Forelimb muscle (tissue), 1 donor: ENCODE measurements around the gene CST7. TPM values are rescaled to one million over a fixed set of nuclear protein-coding genes. Genes with fewer than 3 reads are reported as not detected.

Experiments used
- DNase-seq: peaks from one replicate; pipeline ENCODE4 v3.0.0-alpha.2; 2013; ENCODE audit warnings: low read depth
- polyA plus RNA-seq: library from polyadenylated mRNA; unstranded; fragments of 120-200 nt; gene quantifications from one replicate; pipeline ENCODE4 v1.2.1, GENCODE V29; 2013; ENCODE audit not compliant: insufficient read length

Gene CST7
- polyA plus RNA-seq, 1 donor, result 0.70 TPM

GRCh38 chr20:24964506-24964840, 15.4 kb downstream of the CST7 start:
- DNase-seq, result peak; percentile 69

- no peak for DNase-seq
Observed at GRCh38 chr20:24965065-24965919, 16.2 kb downstream of the CST7 start.

GRCh38 chr20:24966317-24967012, 17.4 kb downstream of the CST7 start:
- DNase-seq, result no peak

GRCh38 chr20:24968278-24968800, 19.3 kb downstream of the CST7 start:
- no peak for DNase-seq

GRCh38 chr20:24969186-24970029, 20.3 kb downstream of the CST7 start:
- DNase-seq, result no peak

- no peak for DNase-seq
Observed at GRCh38 chr20:24970030-24970553, 21.0 kb downstream of the CST7 start.

- DNase-seq, result no peak
Observed at GRCh38 chr20:24970754-24971153, 21.7 kb downstream of the CST7 start.

GRCh38 chr20:24971376-24972101, 22.5 kb downstream of the CST7 start:
- DNase-seq, result no peak

GRCh38 chr20:24972341-24972740, 23.3 kb downstream of the CST7 start:
- no peak for DNase-seq

GRCh38 chr20:24977336-24977735, 28.3 kb downstream of the CST7 start:
- DNase-seq, result no peak

- no peak for DNase-seq
Observed at GRCh38 chr20:24977797-24978196, 28.7 kb downstream of the CST7 start.

- no peak for DNase-seq
Observed at GRCh38 chr20:24978513-24978912, 29.4 kb downstream of the CST7 start.

- no peak for DNase-seq
Observed at GRCh38 chr20:24979036-24979960, 30.2 kb downstream of the CST7 start.

- no peak for DNase-seq
Observed at GRCh38 chr20:24980291-24981053, 31.4 kb downstream of the CST7 start.

- no peak for DNase-seq
Observed at GRCh38 chr20:24981282-24981681, 32.2 kb downstream of the CST7 start.

- no peak for DNase-seq
Observed at GRCh38 chr20:24981790-24982189, 32.7 kb downstream of the CST7 start.

GRCh38 chr20:24983896-24984295, 34.8 kb downstream of the CST7 start:
- DNase-seq, result no peak

GRCh38 chr20:24984961-24985640, 36.0 kb downstream of the CST7 start:
- no peak for DNase-seq

- DNase-seq, result no peak
Observed at GRCh38 chr20:24985802-24986201, 36.7 kb downstream of the CST7 start.
